K562 (cell line): ENCODE results near the gene SULT1A2. TPM values are rescaled to one million over a fixed set of nuclear protein-coding genes. Genes with fewer than 3 reads are reported as not detected.
"Not testable (repeated sequence)": the region's sequence is repeated elsewhere in the genome, so short reads cannot be mapped to it uniquely, and the experiment has no call there.

Experiments
- ATAC-seq: fragments of 200-7000 bp; cut with Tn5 transposase; 3 replicates; pipeline ENCODE4 v1.9.1; 2020; ENCODE audit warnings: moderate library complexity
- BruUV-seq: library from RNA; stranded (reverse); fragments of 400-500 nt; replicated peaks from 2 replicates; lab custom pipeline; 2021; lab: Mats Ljungman, UMichigan
- CTCF ChIA-PET: fragments of 300-600 bp; formaldehyde crosslinking; extraction: SDS; loops from one replicate; lab custom pipeline; 2021; ENCODE audit warnings: low intra/inter-chr PET ratio; lab: Yijun Ruan, JAX
- POLR2A ChIA-PET: fragments of 300-600, 350-650 bp; sonication (Branson Sonifier 250); formaldehyde crosslinking; extraction: SDS; loops from one replicate; lab custom pipeline; 2021; ENCODE audit warnings: antibody characterized with exemption, inconsistent platforms; lab: Yijun Ruan, JAX
- DNase-seq, 4 experiments: peaks; one replicate each; pipeline versions ENCODE4 v3.0.0 to v3.0.0-alpha.2; 2011 to 2018; ENCODE audit warnings: low spot score in 3 of 4, mixed read lengths in 3 of 4; ENCODE audit errors: extremely low read depth in 1 of 4
- FAIRE-seq: peaks from 2 replicates; lab custom pipeline; 2011; peaks lifted over from hg19 to GRCh38; lab: Jason Lieb, UNC
- H2AFZ ChIP-seq: 2 replicates; pipeline ENCODE4 v1.6.0; 2011; ENCODE audit warnings: low read depth, low read length, control low read depth, inconsistent platforms
- H3K27ac ChIP-seq: fragments of 200-600 bp; 3 replicates; pipeline ENCODE4 v1.8.0; 2011; ENCODE audit warnings: low read depth, mild to moderate bottlenecking, control low read depth, inconsistent platforms, low read length, moderate library complexity, mixed read lengths; ENCODE audit errors: extremely low read depth
- H3K27me3 ChIP-seq, 2 experiments: fragments of 300-600 bp in 1 of 2; 2 replicates in 1 of 2; 3 replicates in 1 of 2; pipeline versions ENCODE4 v1.6.0 to v1.8.0; 2011; ENCODE audit warnings: inconsistent platforms in 2 of 2, low read length in 2 of 2, mild to moderate bottlenecking in 1 of 2, mixed read lengths in 1 of 2, moderate library complexity in 1 of 2; ENCODE audit not compliant: control insufficient read depth in 2 of 2, insufficient read depth in 2 of 2
- H3K36me3 ChIP-seq: fragments of 300-600 bp; 3 replicates; pipeline ENCODE4 v1.8.0; 2011; ENCODE audit warnings: mild to moderate bottlenecking, low read length, inconsistent platforms; ENCODE audit not compliant: control insufficient read depth, insufficient read depth
- H3K4me1 ChIP-seq, 2 experiments: fragments of 200-600 bp in 1 of 2; replicated peaks in 1 of 2; 2 replicates in 1 of 2; 3 replicates in 1 of 2; pipeline versions ENCODE4 v1.5.1 to v1.8.0; 2011; ENCODE audit warnings: inconsistent platforms in 2 of 2, low read length in 2 of 2, mild to moderate bottlenecking in 1 of 2, mixed read lengths in 1 of 2, moderate library complexity in 1 of 2; ENCODE audit not compliant: control insufficient read depth in 2 of 2, insufficient read depth in 2 of 2
- H3K4me2 ChIP-seq: 2 replicates; pipeline ENCODE4 v1.6.1; 2011; ENCODE audit warnings: low read length, control low read depth, inconsistent platforms, mixed read lengths; ENCODE audit not compliant: insufficient read depth
- H3K4me3 ChIP-seq: fragments of 200-600 bp; sonication (generic), shearing (Covaris generic); 2 replicates; pipeline ENCODE4 v1.5.1; 2016; ENCODE audit warnings: control low read depth, inconsistent platforms
- H3K79me2 ChIP-seq: fragments of 200-600 bp; 3 replicates; pipeline ENCODE4 v1.8.0; 2011; ENCODE audit warnings: low read length, inconsistent platforms; ENCODE audit not compliant: control insufficient read depth, insufficient read depth
- H3K9ac ChIP-seq, 2 experiments: 2 replicates each; pipeline versions ENCODE4 v1.6.0 to v1.6.1; 2011; ENCODE audit warnings: low read depth in 2 of 2, low read length in 2 of 2, control low read depth in 1 of 2, inconsistent platforms in 1 of 2, mild to moderate bottlenecking in 1 of 2, mixed read lengths in 1 of 2; ENCODE audit not compliant: insufficient read depth in 1 of 2
- H3K9me1 ChIP-seq: one replicate; pipeline ENCODE4 v1.6.0; 2011; ENCODE audit warnings: inconsistent platforms, mild to moderate bottlenecking, low read length, moderate library complexity; ENCODE audit not compliant: control insufficient read depth, insufficient read depth
- H3K9me3 ChIP-seq: replicated peaks from 2 replicates; pipeline ENCODE4 v1.5.1; 2011; ENCODE audit warnings: low read depth, low read length, inconsistent platforms; ENCODE audit not compliant: control insufficient read depth, insufficient read depth
- H4K20me1 ChIP-seq: replicated peaks from 2 replicates; pipeline ENCODE4 v1.6.1; 2011; ENCODE audit warnings: low read length, inconsistent platforms, mixed read lengths; ENCODE audit not compliant: control insufficient read depth, insufficient read depth
- CTCF ChIP-seq, 3 experiments: IDR thresholded peaks in 2 of 3; conservative IDR thresholded peaks in 1 of 3; 2 replicates each; pipeline ENCODE4 v1.5.1; 2011 to 2012; ENCODE audit warnings: low read length in 3 of 3, mild to moderate bottlenecking in 3 of 3, control low read depth in 2 of 3, improper control_type of control experiment in 1 of 3, inconsistent platforms in 1 of 3, low read depth in 1 of 3, mixed read lengths in 1 of 3, moderate library complexity in 1 of 3; ENCODE audit not compliant: insufficient read depth in 2 of 3
- WGBS: fragments of 100-300 bp; shearing (Covaris generic); methylation state at CpG from one replicate; pipeline ENCODE4 v1.1.6; 2016; ENCODE audit warnings: low coverage, mixed read lengths; ENCODE audit not compliant: insufficient coverage; ENCODE audit errors: missing lambda C conversion rate; 5-methylcytosine and 5-hydroxymethylcytosine counted together
- in situ Hi-C: fragments of 300-500 bp; cut with MboI; formaldehyde crosslinking; loops from 4 replicates; pipeline ENCODE4 v1.15.0; 2018; ENCODE audit warnings: inconsistent platforms, mixed read lengths
- intact Hi-C: fragments of 100-400 bp; cut with micrococcal nuclease; formaldehyde crosslinking; loops from 2 replicates; pipeline ENCODE4 v1.14.2; 2022
- polyA plus RNA-seq, 8 experiments: library from polyadenylated mRNA; depleted of rRNA in 4 of 8; stranded (reverse) in 5 of 8; unstranded in 3 of 8; fragments of >200 nt; fragmentation: Nextera tagmentation in 2 of 8; fragmentation: Illumina TruSeq in 1 of 8; extraction: Ambion mirVana in 2 of 8; extraction: Trizol in 1 of 8; gene quantifications; 2 replicates each; pipeline versions ENCODE4 v1.2.1 to v1.2.3, GENCODE V29; 2011 to 2014; ENCODE audit warnings: inconsistent platforms in 1 of 8, missing spikeins in 1 of 8
- total RNA-seq, 7 experiments: library from RNA; depleted of rRNA in 6 of 7; stranded (reverse); fragments of >200 nt in 6 of 7; fragmentation: Illumina TruSeq in 2 of 7; extraction: Trizol in 2 of 7; gene quantifications; 2 replicates each; pipeline versions ENCODE4 v1.2.1 to v1.2.3, GENCODE V29; 2011 to 2021; ENCODE audit warnings: low replicate concordance in 1 of 7

Gene SULT1A2
- total and polyA plus RNA-seq, 9 of the 15 experiments (the other 6 are each of a cell fraction or from before 2014, with no cell fraction given) = 0.73 to 3.2 (median 1.7) TPM

GRCh38 chr16:28602529-28602928 is 5.7 kb upstream of the SULT1A2 start (continued):
- TF ChIP-seq CTCF (IDR thresholded peaks at IDR 0.05 in 2 of 3, conservative IDR thresholded peaks at IDR 0.05 in 1 of 3; ENCODE audit: insufficient read depth in 2 of 3, low read depth in 1 of 3, low read length in 3 of 3) = no peak

DNA sequence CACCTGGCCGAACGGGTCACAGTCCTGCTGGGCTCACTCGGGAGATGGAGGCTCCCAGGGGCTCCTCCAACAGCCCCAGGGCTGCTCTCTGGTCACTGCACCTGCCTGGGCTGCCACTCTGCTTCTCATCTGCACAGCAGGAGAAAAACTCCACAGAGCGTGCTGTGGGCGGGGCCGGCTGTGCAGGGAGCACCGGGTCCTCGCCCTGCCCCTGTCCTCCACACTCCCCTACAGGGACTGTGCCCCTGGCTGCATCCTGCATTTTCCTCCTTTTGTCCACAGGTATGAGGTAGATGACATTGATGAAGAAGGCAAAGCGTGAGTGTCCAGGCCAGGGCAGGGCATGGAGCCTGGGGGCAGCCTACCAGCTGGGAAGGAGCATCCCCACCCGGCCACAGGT is 5.2 kb upstream of the SULT1A2 start:
- no CpG with 5 or more reads among the region's 10 CpGs for WGBS
- H2AFZ ChIP-seq, H3K36me3 ChIP-seq, H3K9me1 ChIP-seq, FAIRE-seq, DNase-seq, CTCF ChIA-PET, H3K27me3 ChIP-seq, H3K79me2 ChIP-seq, BruUV-seq, ATAC-seq, H3K4me2 ChIP-seq, H3K9me3 ChIP-seq, H3K4me3 ChIP-seq, H3K27ac ChIP-seq, H4K20me1 ChIP-seq, H3K9ac ChIP-seq, intact Hi-C loops: not testable (repeated sequence)
- peaks cover 10 to 11% of the 10 kb centered on the region in 2 experiments for H3K4me1 ChIP-seq
- in situ Hi-C loops = loop anchor here (25.0 kb wide), 4 partner anchors 110 to 1610 kb away; partner anchors contain the start of genes EIF3C and EIF3CL
- POLR2A ChIA-PET = interaction anchor here (1.8 kb wide), 1 partner anchor 11 kb away, joined by 6 read pairs; no protein-coding TSS in a partner anchor

DNA sequence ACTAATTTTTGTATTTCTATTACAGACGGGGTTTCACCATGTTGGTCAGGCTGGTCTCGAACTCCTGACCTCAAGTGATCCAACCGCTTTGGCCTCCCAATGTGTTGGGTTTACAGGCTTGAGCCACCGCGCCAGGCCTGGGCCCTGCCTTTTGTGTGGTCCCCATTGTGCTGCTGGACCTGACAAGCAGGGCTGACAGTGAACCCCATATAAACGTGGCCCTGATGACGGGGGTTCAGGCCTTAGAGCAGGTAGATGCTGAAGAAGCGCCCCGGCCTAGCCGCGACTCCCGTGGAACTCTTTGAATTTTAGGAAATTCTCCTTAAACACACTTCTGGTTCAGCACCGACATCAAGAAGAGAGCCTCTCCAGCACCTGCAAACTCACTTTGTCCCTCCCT is 4.7 kb upstream of the SULT1A2 start:
- BruUV-seq, intact Hi-C loops, DNase-seq, H3K36me3 ChIP-seq, H3K79me2 ChIP-seq, H4K20me1 ChIP-seq, H3K9me1 ChIP-seq, H3K9ac ChIP-seq, H3K4me2 ChIP-seq, H2AFZ ChIP-seq, POLR2A ChIA-PET, CTCF ChIA-PET, H3K27me3 ChIP-seq, ATAC-seq, FAIRE-seq, H3K27ac ChIP-seq, H3K9me3 ChIP-seq, H3K4me3 ChIP-seq: not testable (repeated sequence)
- 60% methylated on average over 8 of the region's 13 CpGs for WGBS
- H3K4me1 ChIP-seq = peaks cover 11 to 14% of the 10 kb centered on the region in 2 experiments
- in situ Hi-C loops = loop anchor here (25.0 kb wide), 4 partner anchors 111 to 1611 kb away; partner anchors contain the start of genes EIF3C and EIF3CL

GRCh38 chr16:28600965-28601364 is 4.1 kb upstream of the SULT1A2 start:
- ATAC-seq, H3K9ac ChIP-seq, BruUV-seq, H3K27ac ChIP-seq, H3K79me2 ChIP-seq, H3K4me3 ChIP-seq, H3K4me2 ChIP-seq, DNase-seq, FAIRE-seq, intact Hi-C loops, H4K20me1 ChIP-seq, H3K36me3 ChIP-seq, H3K9me3 ChIP-seq, POLR2A ChIA-PET, CTCF ChIA-PET, H2AFZ ChIP-seq, H3K27me3 ChIP-seq, H3K9me1 ChIP-seq: not testable (repeated sequence)
- WGBS = 50% methylated on average over 2 of the region's 20 CpGs
- in situ Hi-C loops = loop anchor here (25.0 kb wide), 4 partner anchors 111 to 1611 kb away; partner anchors contain the start of genes EIF3C and EIF3CL
- H3K4me1 ChIP-seq = peaks cover 11 to 21% of the 10 kb centered on the region in 2 experiments
